ENCODE data around the gene CRHR1.

CRHR1 gene

DNA sequence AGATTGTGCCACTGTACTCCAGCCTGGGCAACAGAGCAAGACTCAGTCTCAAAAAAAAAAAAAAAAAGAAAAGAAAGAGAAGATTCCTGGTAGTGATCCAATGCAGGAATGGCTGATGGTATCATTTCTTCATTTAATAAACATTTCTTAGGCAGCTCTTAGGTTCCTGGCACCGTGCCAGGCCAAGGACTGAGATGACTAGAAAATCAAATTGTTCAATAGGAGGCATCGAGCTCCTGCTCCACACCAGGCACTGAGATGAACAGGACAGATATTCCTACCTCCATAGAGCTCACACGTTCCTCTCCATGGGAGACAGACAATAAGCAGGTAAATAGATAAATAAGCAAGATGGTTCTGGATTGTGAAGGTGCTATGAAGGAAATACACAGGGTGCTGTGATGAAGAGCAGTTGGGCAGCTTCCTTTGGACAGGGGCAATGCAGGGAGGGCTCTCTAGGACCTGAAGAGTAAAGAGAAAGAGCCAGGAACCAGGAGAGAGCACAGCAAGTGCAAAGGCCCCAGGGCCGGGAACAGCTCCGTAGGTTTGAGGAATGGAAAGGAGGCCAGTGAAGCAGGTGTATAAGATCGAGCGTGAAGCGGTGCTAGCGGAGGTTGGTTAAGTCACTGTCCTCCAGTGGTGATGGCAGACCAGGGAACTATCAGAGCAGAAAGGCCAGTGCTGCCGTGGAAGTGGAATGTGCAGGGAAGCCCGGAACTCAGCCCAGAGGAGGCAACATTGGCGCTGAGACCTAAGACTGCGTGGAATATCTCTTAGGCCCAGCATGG is 26.5 kb upstream of the CRHR1 start:
- no peak overlapping the region for H3K27ac ChIP-seq
- DNase-seq (ENCODE audit: low read depth, low spot score), result no peak

DNA sequence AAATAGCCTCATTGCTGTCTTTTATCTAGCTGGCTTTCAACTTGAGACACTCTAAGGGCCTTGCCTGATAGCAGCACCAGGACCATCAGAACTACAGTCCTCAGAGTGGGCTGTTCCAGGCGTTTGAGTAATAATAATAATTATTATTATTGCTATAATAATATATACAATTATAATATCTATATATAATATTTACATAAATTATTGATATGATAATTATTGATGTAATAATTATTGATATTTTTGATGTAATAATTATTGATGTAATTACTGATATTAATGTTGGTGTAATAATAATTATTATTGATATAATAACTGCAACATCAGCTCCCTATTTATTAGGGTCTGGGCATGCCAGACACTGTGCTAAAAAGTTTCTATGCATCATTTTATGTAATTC is 25.6 kb upstream of the CRHR1 start:
- DNase-seq (ENCODE audit: low read depth, low spot score), result no peak

DNA sequence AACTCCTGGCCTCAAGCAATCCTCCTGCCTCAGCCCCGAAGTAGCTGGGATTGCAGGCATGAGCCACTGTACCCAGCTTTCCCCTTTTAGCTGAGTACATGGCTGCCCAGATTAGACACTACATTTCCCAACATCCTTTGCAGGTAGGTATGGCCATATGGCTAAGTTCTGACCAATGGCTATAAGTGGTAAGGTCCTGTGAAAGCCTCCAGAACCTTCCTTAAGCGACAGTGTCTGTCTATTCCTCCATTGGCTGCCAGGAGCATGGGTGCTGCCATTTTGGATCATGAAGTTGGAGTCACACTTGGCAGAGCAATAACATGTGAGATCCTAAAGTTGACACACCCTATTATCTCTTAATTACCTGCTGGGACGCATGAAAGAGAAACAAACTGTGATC is 24.4 kb upstream of the CRHR1 start:
- H3K27ac ChIP-seq, result no peak overlapping the region
- no peak for DNase-seq (ENCODE audit: low read depth, low spot score)

More for the DNA sequence above, 25.6 kb upstream of the CRHR1 start:
- H3K27ac ChIP-seq, result no peak overlapping the region

DNA sequence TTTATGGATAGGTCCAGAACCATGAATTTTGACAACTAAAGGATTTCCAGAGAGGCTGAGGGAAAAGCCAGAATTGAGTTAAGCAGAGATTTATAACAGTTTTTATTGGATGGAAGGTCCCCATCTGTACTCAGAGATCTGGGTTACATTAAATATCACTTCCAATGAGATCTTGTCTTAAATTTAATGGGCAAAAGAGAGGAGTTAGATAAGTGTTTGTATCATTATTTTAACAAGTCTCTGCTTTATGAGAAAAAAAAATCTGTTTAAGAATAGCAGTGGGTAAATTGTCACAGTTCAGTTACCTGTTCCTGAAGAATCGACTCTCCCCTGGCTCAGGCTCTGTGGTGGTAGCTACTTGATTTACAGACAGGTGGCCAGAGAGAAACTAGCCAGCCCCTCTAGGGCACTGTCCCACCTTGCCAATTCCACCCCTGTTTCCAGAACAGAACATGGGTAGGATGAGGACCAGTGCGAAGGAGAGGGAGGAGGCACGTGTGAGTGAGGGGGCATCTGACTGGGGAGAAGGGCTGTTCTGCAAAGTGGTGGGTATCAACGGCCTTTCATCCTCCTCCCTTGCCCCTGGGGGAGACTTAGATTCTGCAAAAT is 22.1 kb upstream of the CRHR1 start:
- no peak overlapping the region for H3K27ac ChIP-seq
- no peak for DNase-seq (ENCODE audit: low read depth, low spot score)

DNA sequence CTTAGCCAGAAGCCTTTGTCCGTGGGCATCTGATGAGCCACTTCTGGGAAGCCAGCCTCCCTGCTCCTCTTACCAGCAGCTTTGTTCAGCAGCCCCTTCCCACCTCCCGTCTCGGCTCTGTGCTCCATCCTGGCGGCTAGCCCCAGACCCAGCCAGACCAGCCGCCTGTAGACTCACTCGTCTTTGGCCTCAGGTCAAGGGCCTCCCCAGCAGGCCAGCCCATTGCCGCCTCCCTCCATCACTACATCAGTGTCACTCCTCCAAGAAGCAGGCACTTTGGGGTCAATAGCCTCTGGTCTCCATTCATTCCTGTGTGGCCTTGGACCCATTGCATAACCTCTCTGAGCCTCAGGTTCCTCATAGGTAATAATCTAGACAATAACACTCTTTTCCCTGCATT is 20.9 kb upstream of the CRHR1 start:
- no peak overlapping the region for H3K27ac ChIP-seq
- no peak for DNase-seq (ENCODE audit: low read depth, low spot score)

DNA sequence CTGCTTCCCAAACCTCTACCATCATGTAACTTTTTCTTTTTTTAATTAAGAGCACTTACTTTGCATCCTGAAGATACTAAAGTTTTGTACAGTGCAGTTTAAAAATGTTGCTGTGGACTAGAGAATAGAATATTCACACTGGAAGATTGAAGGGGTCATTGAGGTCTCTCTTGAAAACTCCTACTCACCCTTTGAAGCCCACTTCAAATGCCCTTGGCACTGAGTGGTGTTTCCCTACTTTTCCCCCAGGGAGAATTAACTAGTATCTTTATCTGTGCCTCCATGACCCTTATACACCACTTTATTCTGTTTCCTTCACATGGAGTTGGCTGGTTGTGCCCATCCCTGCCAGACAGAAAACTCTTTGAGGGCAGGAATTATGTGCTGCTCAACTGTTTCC is 19.6 kb upstream of the CRHR1 start:
- no peak overlapping the region for H3K27ac ChIP-seq
- no peak for DNase-seq (ENCODE audit: low read depth, low spot score)

DNA sequence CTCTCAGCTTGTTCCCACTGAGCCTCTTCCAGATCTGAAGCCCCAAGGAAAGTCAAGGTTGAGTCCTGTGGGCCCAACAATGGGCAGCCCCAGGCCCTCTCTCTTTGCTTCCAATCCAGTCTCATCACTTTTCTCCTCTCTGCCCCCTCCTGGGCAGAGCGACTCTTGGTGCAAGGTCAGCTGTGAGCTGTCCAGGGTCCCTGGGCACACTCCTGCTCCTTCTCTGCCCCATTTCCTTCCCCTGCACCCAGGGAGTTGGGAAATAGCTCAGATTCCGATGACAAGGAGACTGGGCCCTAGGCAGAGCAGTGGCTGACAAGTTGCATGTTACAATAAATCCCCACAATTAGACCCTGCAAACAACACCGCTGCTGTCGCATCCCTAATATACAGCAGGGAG is 16.1 kb upstream of the CRHR1 start:
- DNase-seq (ENCODE audit: low read depth, low spot score), result no peak
- no peak overlapping the region for H3K27ac ChIP-seq

DNA sequence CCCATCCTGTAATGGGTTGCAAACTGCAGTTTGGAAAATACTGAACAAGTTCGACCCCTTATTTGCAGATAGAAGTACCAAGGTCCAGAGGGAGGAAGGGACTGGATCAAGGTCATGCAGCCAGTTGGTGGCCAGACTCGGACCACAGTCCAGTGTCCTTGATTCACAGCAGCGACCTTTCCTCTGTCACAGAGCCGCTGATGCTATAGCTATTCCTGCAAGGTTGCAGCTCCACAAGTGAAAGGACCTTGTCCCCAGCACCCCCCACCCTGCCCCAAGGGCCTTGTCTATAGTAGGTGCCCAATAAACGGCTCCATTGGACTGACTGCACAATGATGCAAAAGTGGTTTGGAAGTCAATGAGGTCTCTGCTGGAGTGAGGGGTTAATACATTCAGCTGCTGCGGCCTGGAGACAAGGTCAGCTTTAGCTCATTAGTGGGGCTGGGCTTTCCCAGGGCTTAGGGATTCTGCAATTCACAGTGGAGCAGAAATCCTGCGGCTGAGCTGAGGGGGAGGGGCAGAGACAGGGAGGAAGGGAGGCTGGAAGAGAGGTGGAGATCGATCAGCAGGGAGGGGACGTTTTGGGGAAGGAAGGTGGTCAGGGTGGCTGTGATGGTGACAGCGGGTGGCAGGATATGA is 13.4 kb upstream of the CRHR1 start:
- no peak for DNase-seq (ENCODE audit: low read depth, low spot score)
- H3K27ac ChIP-seq, result no peak overlapping the region

DNA sequence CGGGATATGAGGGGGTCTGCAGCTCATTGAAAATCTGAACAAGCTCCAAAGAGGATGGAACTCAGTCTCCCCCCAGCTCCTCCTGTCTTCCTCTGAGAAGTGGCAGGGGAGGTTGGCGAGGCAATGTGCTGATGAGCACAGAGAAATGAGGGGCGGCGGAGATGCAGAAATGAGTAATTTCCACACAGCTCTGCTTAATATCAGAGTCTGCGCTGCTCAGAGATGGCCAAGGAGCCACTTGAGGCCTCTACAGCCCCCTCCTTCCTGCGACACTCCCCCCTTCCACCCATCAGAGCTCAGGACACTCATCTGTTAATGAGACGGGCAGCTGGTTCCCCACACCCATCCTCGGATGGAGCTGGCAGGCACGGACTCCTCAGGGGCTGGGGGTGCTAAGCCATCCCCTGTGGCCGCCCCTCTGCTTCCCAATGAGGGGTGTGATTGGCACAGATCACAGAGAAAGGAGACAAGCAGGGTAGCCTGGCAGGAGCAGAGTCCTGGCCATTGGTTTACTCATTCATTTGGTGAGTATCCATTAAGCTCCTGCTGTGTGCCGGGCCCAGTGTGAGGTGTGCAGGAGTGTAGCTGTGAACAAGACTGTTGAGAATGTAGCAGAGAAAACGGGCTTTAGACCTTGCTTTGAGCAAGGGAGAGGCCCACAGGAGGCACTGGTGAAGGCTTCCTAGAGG is 12.7 kb upstream of the CRHR1 start:
- no peak for DNase-seq (ENCODE audit: low read depth, low spot score)
- no peak overlapping the region for H3K27ac ChIP-seq

DNA sequence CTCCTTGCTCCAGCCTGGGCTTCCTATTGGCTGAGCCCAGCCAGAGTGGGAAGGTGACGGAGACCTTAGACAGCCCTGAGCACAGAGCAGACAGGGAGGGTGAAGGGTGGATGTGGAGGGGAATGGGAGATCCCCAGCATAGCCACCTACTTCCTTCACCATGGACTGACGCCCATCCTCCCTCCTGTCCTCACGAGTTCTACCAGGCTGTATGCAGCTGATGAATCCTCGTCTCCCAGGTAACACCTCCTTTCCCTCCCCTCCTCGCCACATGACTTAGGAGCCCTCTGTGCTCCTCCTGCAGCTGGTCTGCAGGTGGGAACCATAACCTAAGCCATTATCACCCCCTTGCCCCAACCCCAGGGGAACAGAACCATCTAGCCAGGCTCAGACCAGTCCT is 9.0 kb upstream of the CRHR1 start:
- H3K27ac ChIP-seq, result no peak overlapping the region
- DNase-seq (ENCODE audit: low read depth, low spot score), result no peak

DNA sequence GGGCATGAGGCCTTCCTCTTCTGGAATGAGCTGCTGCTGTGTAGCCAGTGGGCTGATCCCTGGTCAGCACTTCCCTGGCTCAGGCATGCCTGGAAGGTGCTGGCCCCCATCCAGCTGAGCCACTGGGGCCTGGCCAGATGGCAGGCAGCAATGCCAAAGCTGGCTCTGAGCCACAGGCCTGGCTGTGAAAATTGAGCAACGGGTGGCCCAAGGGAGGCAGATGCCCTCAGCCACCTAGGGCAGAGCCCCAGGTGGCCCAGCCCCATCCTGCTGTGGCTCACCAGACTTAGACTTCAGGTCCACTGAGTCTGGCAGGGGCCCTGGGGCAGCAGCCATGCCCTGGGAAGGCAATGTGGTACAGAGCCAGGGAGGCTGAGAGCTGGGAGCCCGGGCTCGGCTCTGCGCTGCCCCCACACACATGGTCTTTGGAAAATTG is 8.5 kb upstream of the CRHR1 start:
- no peak for DNase-seq (ENCODE audit: low read depth, low spot score)
- no peak overlapping the region for H3K27ac ChIP-seq

DNA sequence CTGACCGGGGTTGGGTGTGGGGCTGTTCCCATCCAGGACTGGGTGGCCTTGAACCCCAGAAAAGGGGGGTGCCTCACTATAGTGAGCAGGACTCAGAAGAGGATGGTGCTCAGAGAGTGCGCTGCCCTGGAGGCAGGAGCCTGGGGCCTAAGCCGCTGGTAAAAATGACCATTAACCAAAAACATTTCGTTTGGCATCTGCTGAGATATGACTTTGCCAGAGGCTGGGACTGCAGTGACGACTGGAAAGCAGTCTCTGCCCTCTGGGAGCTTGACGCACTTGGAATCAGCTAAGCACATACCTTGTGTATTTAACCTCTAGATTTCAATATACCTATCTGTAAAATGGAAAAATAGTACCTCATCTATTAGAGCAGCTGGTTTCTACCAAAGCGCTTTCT is 7.2 kb upstream of the CRHR1 start:
- no peak for DNase-seq (ENCODE audit: low read depth, low spot score)
- H3K27ac ChIP-seq, result no peak overlapping the region

DNA sequence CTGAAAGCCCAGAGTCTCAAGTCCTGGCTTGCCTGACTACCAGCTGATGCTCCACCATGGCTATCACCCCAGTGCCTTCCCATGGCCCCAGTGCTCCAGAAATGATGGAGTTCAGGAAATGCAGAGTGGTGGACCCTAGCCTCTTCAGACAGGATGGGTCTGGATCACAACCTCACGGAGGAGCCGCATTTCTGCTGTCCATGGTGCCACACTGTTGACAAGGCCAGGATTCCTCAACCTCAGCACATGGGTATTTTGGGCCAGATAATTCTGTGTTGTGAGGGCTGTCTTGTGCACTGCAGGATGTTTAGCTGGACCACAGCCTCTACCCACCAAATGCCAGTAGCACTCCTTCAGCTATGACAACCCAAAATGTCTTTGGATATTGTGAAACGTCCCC is 6.7 kb upstream of the CRHR1 start:
- no peak for DNase-seq (ENCODE audit: low read depth, low spot score)
- H3K27ac ChIP-seq, result no peak overlapping the region

DNA sequence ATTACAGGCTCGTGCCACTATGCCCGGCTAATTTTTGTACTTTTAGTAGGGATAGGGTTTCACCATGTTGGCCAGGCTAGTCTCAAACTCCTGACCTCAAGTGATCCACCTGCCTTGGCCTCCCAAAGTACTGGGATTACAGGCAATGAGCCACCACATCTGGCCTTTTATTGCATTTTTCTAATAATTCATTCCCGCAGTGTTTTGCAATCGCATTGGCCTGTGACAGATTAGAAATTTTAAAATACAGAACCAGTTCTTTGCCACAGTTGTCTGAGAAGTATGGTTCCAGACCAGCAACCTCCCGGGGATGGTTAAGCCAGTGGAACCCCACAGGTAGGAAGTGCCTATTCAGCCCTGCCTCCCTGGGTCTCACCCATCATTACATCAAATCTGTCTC is 3.2 kb upstream of the CRHR1 start:
- DNase-seq (ENCODE audit: low read depth, low spot score), result no peak
- no peak overlapping the region for H3K27ac ChIP-seq

DNA sequence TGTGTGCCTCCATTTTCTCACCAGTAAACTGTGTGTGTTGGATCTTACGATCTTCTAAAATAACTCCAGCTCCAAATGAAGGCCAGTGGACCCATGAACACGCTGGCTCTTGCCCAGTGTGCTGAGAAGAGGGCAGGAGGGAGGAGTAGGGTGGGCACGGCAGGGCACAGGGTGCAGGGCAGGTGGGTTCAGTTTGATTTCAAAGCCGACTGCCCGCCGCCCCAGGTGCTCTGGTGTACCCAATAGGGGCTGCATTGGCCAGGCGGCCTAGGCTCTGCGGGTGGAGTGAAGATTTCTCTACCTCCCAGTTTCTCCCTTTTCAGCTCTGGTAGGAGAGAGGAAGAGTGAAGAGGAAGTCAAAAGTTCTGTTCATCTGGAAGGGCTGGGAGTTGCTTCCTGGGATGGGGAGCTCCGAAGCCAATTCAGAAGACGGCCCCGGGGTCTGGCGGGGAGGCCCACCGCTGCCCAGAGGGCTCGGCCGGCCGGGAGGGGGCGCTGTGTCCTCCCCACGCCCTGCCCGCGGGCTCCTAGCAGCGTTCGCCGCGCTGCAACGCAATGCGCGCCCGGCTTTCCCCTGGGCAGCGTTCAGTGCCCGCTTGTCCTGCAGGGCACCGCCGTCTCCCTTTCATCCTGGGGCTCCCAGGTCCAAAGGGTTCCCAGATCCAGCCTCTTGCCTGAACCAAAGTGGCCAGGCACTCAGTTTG is 1.1 kb upstream of the CRHR1 start:
- H3K27ac ChIP-seq, result no peak overlapping the region
- DNase-seq (ENCODE audit: low read depth, low spot score), result no peak

DNA sequence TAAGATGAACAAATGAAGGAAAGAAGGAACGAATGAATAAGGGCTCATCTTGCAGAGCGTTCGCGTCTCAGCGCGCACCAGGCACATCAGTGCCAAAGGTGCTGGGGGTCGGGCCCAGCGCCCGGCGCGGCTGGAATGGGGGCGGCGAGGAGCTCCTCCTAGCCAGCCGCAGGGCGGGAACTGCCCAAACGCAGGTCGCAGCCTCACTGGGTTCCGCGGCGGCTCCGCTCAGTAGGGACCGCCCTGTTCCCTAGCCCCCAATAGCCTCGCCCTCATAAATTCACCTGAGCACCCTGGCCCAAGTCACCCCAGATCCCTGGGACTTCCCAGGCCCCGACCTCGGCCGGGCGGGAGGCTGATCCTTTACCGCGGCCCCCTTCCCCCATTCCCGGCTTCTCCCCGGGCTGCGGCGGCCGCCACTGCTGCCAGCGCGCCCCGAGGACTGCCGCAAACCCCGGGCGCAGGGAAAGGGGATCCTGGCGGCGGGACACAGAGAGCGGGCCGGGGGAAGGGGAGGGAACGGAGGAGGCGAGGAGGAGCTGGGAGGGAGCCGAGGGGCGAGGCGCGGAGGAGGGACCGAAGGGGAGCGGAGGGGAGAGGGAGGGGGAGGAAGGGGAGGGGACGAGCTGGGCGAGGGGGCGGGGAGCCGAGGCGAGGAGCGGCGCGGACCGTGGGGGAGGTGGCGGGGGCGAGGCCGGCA is 377 bp upstream of the CRHR1 start:
- no peak overlapping the region for H3K27ac ChIP-seq

DNA sequence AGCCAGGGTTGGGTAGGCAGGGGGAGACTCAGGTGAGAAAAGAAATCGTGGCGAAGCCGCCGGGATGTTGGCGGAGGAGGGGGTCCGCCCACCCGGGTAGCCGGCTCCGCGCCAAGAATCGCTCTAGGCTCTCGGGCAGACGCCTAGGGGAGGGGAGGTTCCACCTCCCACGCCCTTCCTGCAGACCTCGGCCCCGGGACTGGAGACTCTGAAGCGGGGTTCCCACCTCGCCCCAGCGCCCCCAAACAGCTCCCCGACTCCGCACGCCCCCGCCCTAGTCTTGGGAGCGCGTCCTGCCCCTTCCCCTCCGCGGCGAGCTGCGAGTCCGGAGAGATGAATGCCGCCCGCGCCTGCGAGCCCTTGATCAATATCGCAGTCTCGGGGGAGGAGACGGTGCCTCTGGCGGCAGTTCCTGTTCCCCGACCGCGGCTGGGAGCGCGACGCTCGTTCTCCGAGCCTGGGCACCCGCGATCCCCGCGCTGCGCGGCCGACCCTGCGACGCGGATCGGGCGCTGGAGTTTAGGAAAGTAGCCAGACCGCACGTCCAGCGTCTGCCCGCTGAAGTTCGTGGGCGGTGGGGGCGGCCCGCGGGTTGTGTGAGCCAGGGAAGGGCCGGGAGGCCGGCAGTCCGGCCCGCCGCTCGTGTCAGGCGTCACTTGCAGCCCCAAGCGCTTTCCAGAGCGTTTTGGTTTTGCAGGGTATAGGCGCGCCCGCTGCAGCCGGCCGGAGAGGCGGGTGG is 790 bp downstream of the CRHR1 start:
- no peak overlapping the region for H3K27ac ChIP-seq
- DNase-seq (ENCODE audit: low read depth, low spot score), result no peak

More for the DNA sequence above, 377 bp upstream of the CRHR1 start:
- no peak for DNase-seq (ENCODE audit: low read depth, low spot score)

DNA sequence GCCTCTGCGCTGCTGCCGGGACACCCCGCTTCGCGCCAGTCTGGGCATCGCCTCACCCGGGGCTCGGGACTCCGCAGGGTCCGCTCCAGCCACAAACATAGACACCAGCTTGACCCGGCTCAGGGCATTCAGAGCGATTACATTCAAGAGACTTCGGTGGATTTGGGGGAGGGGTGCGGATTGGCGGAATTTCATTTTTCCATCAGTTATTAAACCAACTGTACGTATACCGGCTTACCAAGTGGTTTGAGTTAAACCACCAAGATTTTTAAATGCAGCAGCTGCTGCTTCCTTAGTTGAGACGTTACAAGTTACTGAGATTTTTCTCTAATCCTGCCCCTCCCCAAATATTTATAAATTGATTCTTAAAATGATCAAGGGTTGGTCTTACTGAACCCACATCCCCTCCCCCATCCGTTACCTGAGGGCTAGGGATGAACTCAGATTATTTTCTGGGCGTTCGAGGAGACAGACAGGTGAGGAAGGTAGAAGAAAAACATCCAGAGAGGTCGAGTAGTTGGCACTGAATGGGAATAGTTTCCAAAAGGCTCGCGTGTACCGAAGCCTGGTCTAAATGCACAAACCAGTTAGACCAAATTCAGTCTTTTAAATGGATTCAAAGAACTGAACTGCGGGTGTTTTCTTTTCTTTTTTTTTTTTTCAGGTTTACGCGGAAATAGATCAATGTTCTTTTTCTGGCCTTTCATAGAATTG is 1.5 kb downstream of the CRHR1 start:
- no peak overlapping the region for H3K27ac ChIP-seq
- no peak for DNase-seq (ENCODE audit: low read depth, low spot score)

DNA sequence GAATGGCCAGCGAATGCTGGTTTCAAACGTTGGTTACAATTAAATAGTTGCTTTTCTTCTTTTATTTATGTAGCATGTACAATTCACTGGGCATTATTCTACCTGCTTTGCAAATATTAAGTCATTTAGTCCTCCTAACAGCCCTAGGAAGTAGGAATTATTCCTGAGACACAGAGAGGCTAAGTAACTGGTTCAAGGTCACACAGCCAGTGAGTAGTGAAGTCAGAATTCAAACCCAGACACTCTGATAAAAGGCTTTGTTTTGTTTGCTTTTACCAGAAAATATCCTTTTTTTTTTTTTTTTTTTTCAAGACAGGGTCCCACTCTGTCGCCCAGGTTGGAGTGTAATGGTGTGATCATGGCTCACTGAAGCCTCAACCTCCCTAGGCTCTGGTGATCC is 2.2 kb downstream of the CRHR1 start:
- H3K27ac ChIP-seq, result no peak overlapping the region
- no peak for DNase-seq (ENCODE audit: low read depth, low spot score)

All from epithelial cell of prostate (primary cell).